ENCODE measurements around the gene TMEM214. TPM values are rescaled to one million over a fixed set of nuclear protein-coding genes. Genes with fewer than 3 reads are reported as not detected.
"Not testable (repeated sequence)": the region's sequence is repeated elsewhere in the genome, so short reads cannot be mapped to it uniquely, and the experiment has no call there.

Gene TMEM214
- total RNA-seq, 2 donors from 2014 or later: 39.1 to 66.5 TPM

DNA sequence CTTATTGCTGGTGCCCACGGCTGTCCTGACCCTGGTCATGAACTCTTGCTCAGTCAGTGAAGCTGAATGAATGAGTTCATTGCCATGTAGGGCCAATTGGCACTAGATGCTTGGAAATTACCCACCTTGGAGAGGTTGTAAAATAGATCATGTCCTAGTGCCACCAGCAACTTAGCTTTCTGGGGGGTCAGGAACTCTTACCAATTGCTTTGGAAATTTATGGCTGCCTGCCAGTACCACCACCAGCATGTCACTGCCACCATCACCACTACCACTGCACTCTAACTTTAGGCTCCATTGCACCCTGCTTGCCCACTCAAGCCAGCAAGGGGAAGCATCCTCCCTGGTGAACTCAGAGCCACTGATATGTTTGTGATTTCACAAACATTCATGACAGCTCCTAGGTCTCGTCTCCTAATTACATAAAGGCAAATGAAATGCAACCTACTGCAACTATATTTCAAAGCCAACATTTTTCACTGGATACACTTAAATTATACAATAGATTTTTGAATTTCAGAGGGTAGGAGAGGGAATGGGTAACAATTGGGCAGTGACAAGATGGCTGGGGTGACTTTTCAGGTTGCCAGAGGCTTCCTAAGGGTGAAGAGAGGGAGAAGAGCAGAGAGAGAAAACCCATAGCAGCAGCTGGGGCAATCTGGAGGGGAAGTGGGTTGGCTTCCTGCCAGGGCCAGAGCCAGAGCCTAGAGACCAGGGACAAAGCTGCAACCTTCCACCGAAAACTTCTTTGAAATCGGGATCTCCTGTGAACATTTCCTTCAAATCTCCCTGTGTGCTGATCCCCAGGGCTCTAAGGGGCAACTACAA lies 42.2 kb downstream of the TMEM214 start:
- DNase-seq (peak; percentile 67), ATAC-seq (no peak)
- intact Hi-C loops (cut with DNase I): no loop called here

DNA sequence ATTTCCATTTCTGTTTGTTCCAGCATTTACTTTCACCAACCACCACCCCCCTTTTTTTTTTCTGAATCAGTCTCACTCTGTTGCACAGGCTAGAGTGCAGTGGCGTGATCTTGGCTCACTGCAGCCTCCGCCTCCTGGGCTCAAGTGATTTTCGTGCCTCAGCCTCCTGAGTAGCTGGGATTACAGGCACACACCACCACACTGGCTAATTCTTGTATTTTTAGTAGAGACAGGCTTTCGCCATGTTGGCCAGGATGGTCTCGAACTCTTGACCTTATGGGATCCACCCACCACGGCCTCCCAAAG lies 42.8 kb downstream of the TMEM214 start:
- DNase-seq; intact Hi-C loops (cut with DNase I); ATAC-seq: not testable (repeated sequence)

DNA sequence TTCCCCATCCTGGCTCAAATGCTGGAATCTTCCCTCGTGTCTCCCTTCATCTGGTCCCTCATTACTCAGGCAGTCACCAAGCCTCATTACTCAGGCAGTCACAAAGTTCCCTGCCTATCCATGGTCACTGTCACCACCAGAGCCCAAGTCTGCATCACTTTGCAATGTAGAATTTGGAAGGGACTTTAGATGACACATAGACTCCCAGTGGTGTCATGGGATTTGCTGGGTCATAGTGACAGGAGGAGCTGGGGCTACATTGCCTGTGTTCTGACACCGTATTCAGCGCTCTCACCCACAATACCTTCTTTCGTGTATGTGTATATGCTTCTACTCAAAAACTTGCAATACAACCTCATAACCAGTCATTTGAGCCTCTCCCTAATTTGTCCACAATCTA lies 43.6 kb downstream of the TMEM214 start:
- intact Hi-C loops (cut with DNase I): no loop called here
- DNase-seq (no peak), ATAC-seq (no peak)

GRCh38 chr2:27077231-27077630 lies 44.5 kb downstream of the TMEM214 start:
- DNase-seq: no peak

DNA sequence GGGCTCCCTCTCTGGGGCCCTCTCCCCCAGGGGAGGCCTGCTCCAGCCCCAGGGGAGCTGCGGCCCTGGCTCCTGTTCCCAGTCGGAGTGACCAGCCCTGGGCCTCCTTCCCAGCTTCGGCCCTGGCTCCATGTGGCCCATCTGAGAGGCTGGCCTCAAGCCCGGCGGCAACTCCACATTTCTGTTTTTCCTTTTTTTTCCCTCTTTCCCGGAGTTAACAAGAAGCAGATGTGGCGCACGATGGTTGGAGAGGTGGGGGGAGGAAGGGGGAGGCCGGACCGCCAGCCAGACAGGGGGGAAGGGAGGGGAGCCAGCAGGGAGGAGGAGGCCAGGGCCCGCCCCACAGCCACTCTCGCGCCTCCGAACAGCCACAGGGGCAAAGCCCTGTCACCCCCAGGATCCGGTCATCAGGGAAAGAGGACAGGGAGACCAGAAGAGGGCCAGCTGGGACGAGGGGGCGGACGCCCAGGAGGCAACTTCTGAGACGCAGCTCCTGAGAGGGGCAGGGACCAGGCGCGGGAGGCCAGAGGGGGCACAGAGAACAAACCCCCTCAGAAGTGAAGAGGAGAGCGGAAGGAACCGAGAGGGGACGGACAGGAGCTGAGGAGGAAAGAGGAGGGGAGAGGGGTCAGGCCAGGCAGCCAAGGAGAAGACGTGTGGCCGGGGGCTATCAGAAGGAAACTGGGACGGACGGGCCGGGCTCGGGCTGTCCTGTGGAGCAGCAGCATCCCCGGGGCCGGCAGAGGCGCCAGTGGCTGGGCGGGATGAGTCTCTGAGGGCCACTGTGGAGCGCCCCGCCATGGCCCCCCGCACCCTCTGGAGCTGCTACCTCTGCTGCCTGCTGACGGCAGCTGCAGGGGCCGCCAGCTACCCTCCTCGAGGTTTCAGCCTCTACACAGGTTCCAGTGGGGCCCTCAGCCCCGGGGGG lies 45.8 kb downstream of the TMEM214 start, which contains the start of gene EMILIN1:
Gene EMILIN1, plus strand, starts transcription at position 349 of the 928 bp plus-strand sequence. Its CDS starts 451 bp downstream, at position 800.
- intact Hi-C loops (cut with DNase I): no loop called here
- DNase-seq (peak; percentile 84), ATAC-seq (peak; percentile 67 to 70)

More at GRCh38 chr2:27077231-27077630, 44.5 kb downstream of the TMEM214 start:
- intact Hi-C loops (cut with DNase I): no loop called here
- no peak for ATAC-seq

- ATAC-seq (no peak), DNase-seq (no peak)
- intact Hi-C loops (cut with DNase I): loop anchor here (10.0 kb wide), 2 partner anchors 45 to 115 kb away; partner anchors contain the start of gene TMEM214 (in 2 of the 2)
These were observed 46.7 kb downstream of the TMEM214 start for GRCh38 chr2:27079233-27080139.

DNA sequence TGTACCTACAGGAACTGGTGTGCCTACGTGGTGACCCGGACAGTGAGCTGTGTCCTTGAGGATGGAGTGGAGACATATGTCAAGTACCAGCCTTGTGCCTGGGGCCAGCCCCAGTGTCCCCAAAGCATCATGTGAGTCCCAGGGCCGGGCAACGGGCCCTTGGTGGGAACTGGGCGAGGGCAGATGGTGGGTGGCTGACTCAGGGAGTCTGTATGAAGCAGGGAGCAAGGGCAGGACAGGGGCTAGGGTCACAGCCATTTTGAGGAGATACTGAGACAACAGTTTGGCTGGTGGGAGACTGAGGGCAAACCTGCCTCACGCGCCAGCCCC lies 47.3 kb downstream of the TMEM214 start:
- ATAC-seq: no peak
- intact Hi-C loops (cut with DNase I): loop anchor here (10.0 kb wide), 2 partner anchors 45 to 115 kb away; partner anchors contain the start of gene TMEM214 (in 2 of the 2)
- DNase-seq: no peak

DNA sequence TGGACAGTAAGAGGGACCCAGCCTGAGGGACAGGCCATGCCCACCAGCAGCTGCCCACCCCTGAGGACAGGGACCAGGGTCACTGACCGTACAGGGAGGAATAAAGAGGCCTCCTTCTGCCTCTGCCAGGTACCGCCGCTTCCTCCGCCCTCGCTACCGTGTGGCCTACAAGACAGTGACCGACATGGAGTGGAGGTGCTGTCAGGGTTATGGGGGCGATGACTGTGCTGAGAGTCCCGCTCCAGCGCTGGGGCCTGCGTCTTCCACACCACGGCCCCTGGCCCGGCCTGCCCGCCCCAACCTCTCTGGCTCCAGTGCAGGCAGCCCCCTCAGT lies 47.8 kb downstream of the TMEM214 start:
- ATAC-seq (no peak), DNase-seq (no peak)
- intact Hi-C loops (cut with DNase I): loop anchor here (10.0 kb wide), 2 partner anchors 46 to 116 kb away; partner anchors contain the start of gene TMEM214 (in 2 of the 2)

DNA sequence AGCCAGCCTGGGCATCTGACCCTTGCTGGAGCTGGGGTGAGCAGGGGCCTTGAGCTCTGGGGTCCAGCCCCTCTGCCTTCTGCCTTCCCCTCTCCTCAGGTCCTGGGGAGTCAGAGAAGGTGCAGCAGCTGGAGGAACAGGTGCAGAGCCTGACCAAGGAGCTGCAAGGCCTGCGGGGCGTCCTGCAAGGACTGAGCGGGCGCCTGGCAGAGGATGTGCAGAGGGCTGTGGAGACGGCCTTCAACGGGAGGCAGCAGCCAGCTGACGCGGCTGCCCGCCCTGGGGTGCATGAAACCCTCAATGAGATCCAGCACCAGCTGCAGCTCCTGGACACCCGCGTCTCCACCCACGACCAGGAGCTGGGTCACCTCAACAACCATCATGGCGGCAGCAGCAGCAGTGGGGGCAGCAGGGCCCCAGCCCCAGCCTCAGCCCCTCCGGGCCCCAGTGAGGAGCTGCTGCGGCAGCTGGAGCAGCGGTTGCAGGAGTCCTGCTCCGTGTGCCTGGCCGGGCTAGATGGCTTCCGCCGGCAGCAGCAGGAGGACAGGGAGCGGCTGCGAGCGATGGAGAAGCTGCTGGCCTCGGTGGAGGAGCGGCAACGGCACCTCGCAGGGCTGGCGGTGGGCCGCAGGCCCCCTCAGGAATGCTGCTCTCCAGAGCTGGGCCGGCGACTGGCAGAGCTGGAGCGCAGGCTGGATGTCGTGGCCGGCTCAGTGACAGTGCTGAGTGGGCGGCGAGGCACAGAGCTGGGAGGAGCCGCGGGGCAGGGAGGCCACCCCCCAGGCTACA lies 49.4 kb downstream of the TMEM214 start:
- ATAC-seq (no peak), DNase-seq (no peak)
- intact Hi-C loops (cut with DNase I): loop anchor here (10.0 kb wide), 2 partner anchors 47 to 117 kb away; partner anchors contain the start of gene TMEM214 (in 2 of the 2)

GRCh38 chr2:27082773-27083409 lies 50.1 kb downstream of the TMEM214 start:
- ATAC-seq (no peak), DNase-seq (no peak)
- intact Hi-C loops (cut with DNase I): loop anchor here (10.0 kb wide), 2 partner anchors 48 to 118 kb away; partner anchors contain the start of gene TMEM214 (in 2 of the 2)

GRCh38 chr2:27083410-27084296 lies 50.9 kb downstream of the TMEM214 start:
- intact Hi-C loops (cut with DNase I): loop anchor here (2.0 to 10.0 kb wide), 3 partner anchors 49 to 121 kb away; partner anchors contain the start of gene TMEM214 (in 2 of the 2)
- no peak for ATAC-seq
- DNase-seq: no peak

DNA sequence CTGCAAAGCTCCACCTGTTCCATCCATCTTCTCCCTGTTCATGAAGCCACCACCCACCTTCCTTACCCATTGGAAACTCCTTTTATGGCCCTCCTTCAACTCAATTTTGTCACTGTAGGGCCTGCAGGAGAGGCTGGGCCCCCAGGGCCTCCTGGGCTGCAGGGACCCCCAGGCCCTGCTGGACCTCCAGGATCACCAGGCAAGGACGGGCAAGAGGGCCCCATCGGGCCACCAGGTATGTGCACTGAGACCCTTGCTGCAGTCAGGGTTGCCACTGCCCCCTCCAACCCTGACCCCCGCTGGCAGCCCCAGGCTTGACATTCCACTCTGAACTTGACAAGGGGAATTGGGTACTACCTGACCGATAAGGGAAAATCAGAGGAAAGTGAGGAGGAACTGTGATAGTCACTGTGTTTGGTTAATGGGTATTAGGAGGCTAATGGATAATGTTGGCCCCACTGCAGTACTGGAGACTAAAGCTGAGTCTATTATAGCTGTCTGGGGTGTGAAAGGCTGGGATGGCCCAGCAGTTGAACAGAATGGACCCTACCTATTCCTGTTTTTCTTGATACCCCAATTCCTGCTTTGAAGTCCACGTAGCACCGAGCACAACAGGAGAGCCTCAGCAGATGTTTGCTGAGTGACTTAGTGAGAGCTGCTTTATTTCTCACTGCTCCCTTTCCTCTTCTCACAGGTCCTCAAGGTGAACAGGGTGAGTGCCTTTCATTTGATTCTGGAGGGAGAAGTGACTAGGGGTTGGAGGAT lies 51.7 kb downstream of the TMEM214 start:
- intact Hi-C loops (cut with DNase I): loop anchor here (2.0 to 10.0 kb wide), 3 partner anchors 50 to 122 kb away; partner anchors contain the start of gene TMEM214 (in 2 of the 2)
- ATAC-seq: no peak
- DNase-seq: no peak

- ATAC-seq: no peak
- DNase-seq: no peak
- intact Hi-C loops (cut with DNase I): loop anchor here (2.0 to 10.0 kb wide), 3 partner anchors 50 to 122 kb away; partner anchors contain the start of gene TMEM214 (in 2 of the 2)
These were observed 52.4 kb downstream of the TMEM214 start for GRCh38 chr2:27085062-27085672.

- DNase-seq (peak; percentile 89), ATAC-seq (peak; percentile 59 to 66)
- intact Hi-C loops (cut with DNase I): loop anchor here (2.0 to 10.0 kb wide), 4 partner anchors 35 to 123 kb away; partner anchors contain the start of genes TMEM214 (in 2 of the 2) and AGBL5 (in 1 of the 2)
These were observed 52.9 kb downstream of the TMEM214 start for GRCh38 chr2:27085673-27086089.

All from left cardiac atrium (tissue), 4 donors.